Measurements from ENCODE around the gene P2RY2. TPM values are rescaled to one million over a fixed set of nuclear protein-coding genes. Genes with fewer than 3 reads are reported as not detected.

Gene P2RY2
- total and polyA plus RNA-seq, 2 experiments from 2014 or later: 0.63 to 1.6 TPM

GRCh38 chr11:73168925-73169579, 49.0 kb upstream of the P2RY2 start:
- Histone ChIP-seq H3K4me1 (ENCODE audit: insufficient read depth) (no peaks in the 10 kb centered on the region), H4K20me1 (replicated peaks; ENCODE audit: insufficient read depth) (no peaks in the 10 kb centered on the region), H3K27me3 (ENCODE audit: insufficient read depth) (no peaks in the 10 kb centered on the region), H3F3A (replicated peaks; ENCODE audit: low read depth) (no peaks in the 10 kb centered on the region), H3K27ac (ENCODE audit: low read depth) (no peak overlapping the region), H3K4me2 (no peak overlapping the region), H2AFZ (peak overlapping the region; percentile 83), H3K36me3 (ENCODE audit: insufficient read depth) (no peaks in the 10 kb centered on the region), H3K4me3 (no peak overlapping the region), H3K79me2 (replicated peaks; ENCODE audit: insufficient read depth) (no peaks in the 10 kb centered on the region), H3K9me2 (ENCODE audit: insufficient read depth) (0 out of 2 replicates have a peak, but pooled peaks cover 8% of the 10 kb centered on the region)
- DNase-seq (ENCODE audit: low spot score) (no peak), ATAC-seq (peak; percentile 66)
- no peaks in the 10 kb centered on the region for H3K36me3 Mint-ChIP-seq (ENCODE audit: low read depth)
- no peak overlapping the region for H3K27ac Mint-ChIP-seq
- TF ChIP-seq EZH2phosphoT487 (IDR thresholded peaks at IDR 0.05; ENCODE audit: unreplicated experiment) (no peak), JUNB (IDR thresholded peaks at IDR 0.05; ENCODE audit: unreplicated experiment) (no peak), REST (IDR thresholded peaks at IDR 0.05; ENCODE audit: unreplicated experiment) (no peak), ZNF331 (CRISPR knock-in tag; IDR thresholded peaks at IDR 0.05; ENCODE audit: low read depth) (no peak)
- no peaks in the 10 kb centered on the region for H3K9me3 Mint-ChIP-seq
- H3K4me3 Mint-ChIP-seq: no peak overlapping the region
- H3K27me3 Mint-ChIP-seq (ENCODE audit: insufficient read depth, low read depth, poor library complexity): peaks cover 6% of the 10 kb centered on the region
- H3K4me1 Mint-ChIP-seq: peaks cover 19% of the 10 kb centered on the region

GRCh38 chr11:73170140-73170539, 47.9 kb upstream of the P2RY2 start:
- Histone ChIP-seq H3K4me2 (no peak overlapping the region), H3K4me3 (no peak overlapping the region), H3K9me2 (ENCODE audit: insufficient read depth) (no peaks in the 10 kb centered on the region), H3F3A (replicated peaks; ENCODE audit: low read depth) (no peaks in the 10 kb centered on the region), H3K4me1 (ENCODE audit: insufficient read depth) (no peaks in the 10 kb centered on the region), H3K36me3 (ENCODE audit: insufficient read depth) (no peaks in the 10 kb centered on the region), H3K27me3 (ENCODE audit: insufficient read depth) (no peaks in the 10 kb centered on the region), H3K27ac (ENCODE audit: low read depth) (no peak overlapping the region), H2AFZ (no peak overlapping the region), H4K20me1 (replicated peaks; ENCODE audit: insufficient read depth) (no peaks in the 10 kb centered on the region), H3K79me2 (replicated peaks; ENCODE audit: insufficient read depth) (no peaks in the 10 kb centered on the region)
- H3K27ac Mint-ChIP-seq: no peak overlapping the region
- ATAC-seq (peak; percentile 56), DNase-seq (ENCODE audit: low spot score) (no peak)
- H3K4me1 Mint-ChIP-seq: peaks cover 16% of the 10 kb centered on the region
- no peak overlapping the region; the same call in 2 of the 3 replicates for H3K4me3 Mint-ChIP-seq
- no peaks in the 10 kb centered on the region for H3K36me3 Mint-ChIP-seq (ENCODE audit: low read depth)
- H3K9me3 Mint-ChIP-seq: no peaks in the 10 kb centered on the region
- peaks cover 7% of the 10 kb centered on the region for H3K27me3 Mint-ChIP-seq (ENCODE audit: insufficient read depth, low read depth, poor library complexity)
- no peak for TF ChIP-seq ZNF331 (CRISPR knock-in tag; IDR thresholded peaks at IDR 0.05; ENCODE audit: low read depth)
- no peak for TF ChIP-seq CREB1 (CRISPR knock-in tag; IDR thresholded peaks at IDR 0.05; ENCODE audit: low read depth)
- no peak for TF ChIP-seq EZH2phosphoT487 (IDR thresholded peaks at IDR 0.05; ENCODE audit: unreplicated experiment)
- no peak for TF ChIP-seq ETS1 (IDR thresholded peaks at IDR 0.05)
- TF ChIP-seq NANOG (IDR thresholded peaks at IDR 0.05; ENCODE audit: borderline replicate concordance): no peak
- TF ChIP-seq STAT1 (IDR thresholded peaks at IDR 0.05; ENCODE audit: unreplicated experiment): no peak
- no peak for TF ChIP-seq ZNF462 (CRISPR knock-in tag; IDR thresholded peaks at IDR 0.05)
- no peak for TF ChIP-seq POLR2AphosphoS5 (IDR thresholded peaks at IDR 0.05; ENCODE audit: low read depth)
- TF ChIP-seq ZNF114 (CRISPR knock-in tag; IDR thresholded peaks at IDR 0.05): no peak

Measured in GM23338 (cell line).